ENCODE data around the gene NCBP3.
"Not testable (repeated sequence)": the region's sequence is repeated elsewhere in the genome, so short reads cannot be mapped to it uniquely, and the experiment has no call there.

NCBP3 gene

DNA sequence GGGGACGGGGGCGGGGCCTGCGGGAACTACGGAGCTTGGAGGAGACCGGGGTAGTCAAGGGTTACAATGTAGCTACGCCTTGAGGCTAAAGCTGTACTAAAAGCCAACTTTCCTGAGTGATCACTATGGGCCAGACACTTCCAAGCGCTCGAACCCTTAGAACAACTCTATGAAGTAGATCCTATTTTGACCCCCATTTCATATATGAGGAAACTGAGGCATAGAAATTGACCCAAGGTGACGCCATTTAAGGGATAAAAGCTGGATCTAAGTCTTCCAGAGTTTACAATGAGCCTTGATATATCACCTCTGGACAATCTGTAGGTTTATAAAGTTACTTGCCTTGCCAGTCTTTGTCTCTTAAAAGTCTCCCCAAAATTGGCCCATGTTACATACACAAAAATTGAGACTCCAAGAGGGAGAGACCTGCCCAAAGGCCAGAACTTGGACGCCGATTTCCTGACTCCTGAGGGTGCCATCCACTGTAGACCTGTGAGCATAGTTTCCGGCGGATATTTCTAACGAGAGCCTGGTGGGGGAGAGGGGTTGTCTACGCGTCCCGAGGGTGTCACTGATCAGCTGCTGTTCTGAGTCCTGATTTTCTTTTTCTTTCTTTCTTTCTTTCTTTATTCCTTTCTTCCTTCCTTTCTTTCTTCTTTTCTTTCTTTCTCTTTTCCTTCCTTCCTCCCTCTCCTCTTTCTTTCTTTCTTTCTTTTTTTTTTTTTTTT, 555 bp upstream of the NCBP3 start:
- no peak for DNase-seq

DNA sequence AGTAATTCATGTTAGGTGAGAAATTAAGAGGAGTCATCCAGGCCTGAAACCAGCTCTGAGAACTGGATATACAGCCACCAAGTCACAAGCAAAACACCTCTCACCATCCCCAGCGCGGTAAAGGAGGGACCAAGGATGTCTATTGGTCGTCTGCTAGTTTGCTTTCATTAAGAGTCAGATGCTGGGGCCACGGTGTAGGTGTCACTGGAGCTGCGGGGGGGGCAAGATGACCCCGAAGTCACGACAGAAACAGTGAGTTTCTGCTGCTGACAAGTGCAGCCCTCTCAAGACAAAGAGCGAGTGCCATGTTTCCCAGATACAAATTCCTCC, 790 bp downstream of the NCBP3 start:
- DNase-seq, result peak; percentile 66

DNA sequence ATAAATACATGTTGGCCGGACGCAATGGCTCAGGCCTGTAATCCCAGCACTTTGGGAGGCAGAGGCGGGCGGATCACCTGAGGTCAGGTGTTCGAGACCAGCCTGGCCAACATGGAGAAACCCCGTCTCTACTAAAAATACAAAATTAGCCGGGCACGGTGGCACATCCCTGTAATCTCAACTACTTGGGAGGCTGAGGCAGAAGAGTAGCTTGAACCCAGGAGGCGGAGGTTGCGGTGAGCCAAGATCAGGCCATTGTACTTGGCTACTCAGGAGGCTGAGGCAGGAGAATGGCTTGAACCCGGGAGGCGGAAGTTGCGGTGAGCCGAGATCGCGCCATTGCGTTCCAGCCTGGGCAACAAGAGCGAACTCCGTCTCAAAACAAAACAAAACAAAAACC, 1.5 kb downstream of the NCBP3 start:
- not testable (repeated sequence) for DNase-seq

DNA sequence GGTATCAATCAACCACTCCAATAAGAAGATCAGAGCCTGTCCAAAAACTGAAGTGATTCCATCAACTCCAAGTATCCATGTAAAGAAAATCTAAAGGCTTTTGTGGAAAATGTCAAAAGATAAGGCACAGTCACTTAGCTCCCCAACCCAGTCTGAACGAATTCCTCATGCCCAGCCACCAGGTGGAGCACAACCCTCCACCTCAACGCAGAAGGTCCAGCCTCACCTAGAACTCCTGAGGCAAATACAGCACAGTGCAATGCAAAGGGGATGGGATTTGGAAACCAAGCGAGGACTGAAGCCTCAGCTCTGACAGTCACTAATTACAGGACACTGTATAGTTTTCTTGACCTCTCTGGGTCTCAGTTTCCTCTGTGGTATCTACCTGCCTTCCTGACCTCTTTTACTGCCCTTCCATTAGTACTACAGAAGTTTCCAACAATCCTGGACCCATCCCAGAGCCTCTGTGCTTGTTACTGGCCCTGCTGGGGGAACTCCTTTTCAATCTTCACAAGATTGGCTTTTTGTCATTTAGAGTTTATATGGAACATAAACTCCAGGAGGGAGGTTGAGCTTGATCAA, 2.0 kb downstream of the NCBP3 start:
- DNase-seq, result peak; percentile 82

DNA sequence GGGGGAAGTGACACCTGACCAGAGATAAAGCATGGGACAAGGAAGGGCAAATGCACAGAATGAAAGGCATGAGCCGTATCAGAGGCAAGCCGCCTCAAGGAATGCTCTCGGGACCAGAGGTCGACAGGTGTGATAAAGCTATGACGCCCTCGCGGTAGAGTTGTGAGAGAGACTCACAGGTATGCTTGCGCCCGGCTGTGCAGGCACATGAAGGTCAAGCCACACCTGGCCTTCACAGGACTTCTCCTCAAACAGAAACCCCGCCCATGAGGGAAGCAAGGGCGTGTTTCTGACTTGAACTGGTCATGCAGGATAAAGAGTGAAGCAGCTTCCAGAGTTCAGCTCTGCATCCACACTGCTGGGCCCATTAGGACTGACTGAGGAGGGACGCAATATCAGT, 7.8 kb downstream of the NCBP3 start:
- no peak for DNase-seq

DNA sequence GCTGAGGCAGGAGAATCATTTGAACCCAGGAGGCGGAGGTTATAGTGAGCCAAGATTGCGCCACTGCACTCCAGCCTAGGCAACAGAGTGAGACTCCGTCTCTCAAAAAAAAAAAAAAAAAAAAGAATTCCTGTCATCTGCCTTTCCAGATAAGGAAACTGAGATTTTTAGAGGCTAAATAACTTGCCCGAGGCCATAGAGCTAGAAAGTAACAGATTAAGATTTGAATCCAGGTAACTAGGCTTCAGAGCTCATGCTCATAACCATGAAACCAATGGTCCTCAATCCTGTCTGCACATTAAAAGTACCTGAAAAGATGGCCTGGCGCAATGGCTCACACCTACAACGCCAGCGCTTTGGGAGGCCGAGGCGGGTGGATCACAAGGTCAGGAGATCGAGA, 9.5 kb downstream of the NCBP3 start:
- no peak for DNase-seq

DNA sequence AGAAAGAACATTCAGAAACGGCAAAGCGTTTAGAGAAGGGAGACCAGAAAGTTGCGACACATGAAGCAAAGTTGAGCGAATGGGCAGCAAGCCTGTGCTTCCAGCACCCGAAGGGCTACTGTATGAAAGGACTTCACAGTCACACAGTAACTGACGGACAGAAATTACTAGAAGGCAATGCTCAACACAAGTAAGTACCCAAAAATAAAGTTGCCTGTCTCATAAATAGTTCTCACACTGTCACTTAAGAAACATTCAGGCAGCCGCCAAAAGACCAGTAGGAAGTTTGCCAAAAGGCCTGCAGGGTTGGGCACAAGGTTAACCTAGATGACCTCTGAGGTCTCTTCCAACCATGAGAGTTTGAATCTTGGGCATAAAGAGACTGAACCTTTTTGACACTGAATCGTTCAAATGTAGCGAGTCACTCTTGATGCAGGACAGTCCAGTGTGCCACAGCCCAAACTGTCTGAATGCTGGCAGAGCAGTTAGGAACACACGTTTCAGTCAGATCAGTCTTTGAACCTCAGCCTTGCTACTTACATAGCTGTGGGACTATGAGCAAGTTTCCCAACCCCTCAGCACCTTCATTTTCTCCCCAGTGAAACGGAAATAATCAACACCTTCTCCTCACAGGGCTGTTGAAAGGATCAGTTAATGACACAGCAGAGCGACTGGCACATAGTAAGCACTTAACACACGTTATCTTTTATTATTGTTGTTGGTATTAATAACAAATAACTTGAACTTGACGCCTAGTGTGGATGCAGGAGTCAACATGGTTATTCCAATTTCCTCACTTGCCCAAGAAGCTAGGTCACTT, 10.4 kb downstream of the NCBP3 start:
- DNase-seq, result peak; percentile 56

DNA sequence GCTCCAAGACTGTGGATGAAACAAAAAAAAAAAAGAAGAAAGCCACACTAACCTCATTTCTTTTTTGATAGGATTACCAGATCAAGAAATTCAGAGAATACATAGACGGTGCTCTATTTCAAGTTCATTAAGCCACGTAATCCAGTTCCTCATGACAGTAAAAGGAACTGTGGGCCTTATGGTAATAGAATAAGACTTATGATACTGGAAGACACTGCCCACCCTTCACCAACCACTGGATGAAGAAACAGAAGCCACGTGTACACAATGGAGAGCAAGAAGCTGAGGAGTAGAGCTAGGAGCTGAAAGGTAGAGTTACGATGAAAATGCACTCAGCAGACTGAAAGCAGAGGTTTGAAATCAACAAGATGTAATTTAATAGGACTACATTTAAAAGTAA, 11.2 kb downstream of the NCBP3 start:
- DNase-seq, result peak; percentile 69

DNA sequence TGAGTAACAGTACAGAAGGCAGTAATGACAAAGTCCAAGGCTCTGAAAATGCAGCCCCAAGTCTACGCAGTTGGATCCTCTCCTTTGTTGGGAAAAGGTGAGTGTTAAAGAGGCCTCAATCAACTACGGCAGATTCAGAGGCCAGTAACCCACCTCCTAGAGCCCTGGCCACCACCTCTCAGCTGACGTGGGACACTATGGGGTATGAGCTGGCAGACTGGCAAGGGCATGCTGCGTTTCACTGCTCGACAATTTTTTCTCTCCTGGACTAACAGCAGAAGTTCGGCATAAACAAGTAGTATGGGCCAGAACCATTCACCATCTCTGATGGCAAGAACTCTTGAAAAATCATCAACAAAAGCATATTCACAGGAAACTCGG, 17.2 kb downstream of the NCBP3 start:
- no peak for DNase-seq

DNA sequence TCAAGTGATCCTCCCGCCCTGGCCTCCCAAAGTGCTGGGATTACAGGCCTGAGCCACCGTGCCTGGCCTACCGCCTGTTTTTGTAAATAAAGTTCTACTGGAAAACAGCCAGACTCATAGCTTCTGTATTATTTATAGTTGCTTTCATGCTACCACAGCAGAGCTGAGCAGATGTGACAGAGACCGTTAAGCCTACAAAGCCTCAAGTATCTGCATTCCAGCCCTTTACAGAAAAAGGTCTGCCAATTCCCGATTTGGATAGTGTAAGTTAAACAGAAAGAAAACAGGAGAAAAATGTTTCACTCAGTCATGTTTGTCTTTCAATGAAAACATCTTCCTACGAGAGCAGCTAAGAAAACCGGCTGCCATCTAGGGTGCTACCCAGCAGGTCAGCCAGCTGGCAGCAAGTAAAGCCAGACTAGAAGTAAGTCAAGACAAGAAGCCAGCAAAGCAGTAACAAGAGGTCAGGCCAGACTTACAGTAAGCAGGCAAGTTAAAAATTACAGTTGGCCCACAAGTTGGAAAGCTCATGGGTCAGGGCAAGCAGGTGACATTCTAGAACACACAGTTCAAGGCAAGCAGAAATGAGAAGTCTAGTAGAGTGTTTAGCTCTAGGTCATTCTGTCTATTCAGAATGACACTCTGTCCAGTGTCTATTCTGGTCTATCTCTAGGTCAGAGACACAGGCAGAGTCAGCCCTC, 17.7 kb downstream of the NCBP3 start:
- no peak for DNase-seq

DNA sequence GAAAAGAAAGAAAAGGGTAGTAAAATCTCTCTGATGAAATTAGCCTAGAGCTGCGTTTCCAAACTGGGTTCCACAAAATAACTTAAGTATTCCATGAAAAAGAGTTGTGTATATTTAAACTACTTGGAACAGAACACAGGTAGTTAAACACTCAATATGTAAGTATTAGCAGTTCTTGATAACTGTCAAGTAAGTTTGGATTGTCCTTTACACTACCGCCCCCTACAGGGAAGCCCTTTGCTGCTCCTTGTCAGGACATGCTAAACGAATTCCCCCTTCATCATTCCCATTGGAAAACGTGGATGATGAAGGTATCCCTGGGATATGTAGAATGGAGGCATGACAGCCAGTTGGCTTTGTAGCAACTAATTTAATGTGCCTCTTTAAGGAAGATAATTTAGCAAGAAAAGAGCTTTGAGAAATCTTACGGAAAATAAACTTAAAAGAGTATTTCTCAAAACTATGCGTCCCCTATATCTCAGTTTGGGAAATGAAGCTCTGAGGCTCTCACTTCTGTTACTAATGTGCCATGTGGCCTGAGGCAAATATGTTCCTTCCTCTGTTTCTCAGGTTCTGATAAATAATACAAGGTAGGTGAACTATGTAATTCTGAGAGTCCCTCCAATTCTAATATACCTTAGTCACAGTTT, 18.8 kb downstream of the NCBP3 start:
- peak; percentile 80 for DNase-seq

DNA sequence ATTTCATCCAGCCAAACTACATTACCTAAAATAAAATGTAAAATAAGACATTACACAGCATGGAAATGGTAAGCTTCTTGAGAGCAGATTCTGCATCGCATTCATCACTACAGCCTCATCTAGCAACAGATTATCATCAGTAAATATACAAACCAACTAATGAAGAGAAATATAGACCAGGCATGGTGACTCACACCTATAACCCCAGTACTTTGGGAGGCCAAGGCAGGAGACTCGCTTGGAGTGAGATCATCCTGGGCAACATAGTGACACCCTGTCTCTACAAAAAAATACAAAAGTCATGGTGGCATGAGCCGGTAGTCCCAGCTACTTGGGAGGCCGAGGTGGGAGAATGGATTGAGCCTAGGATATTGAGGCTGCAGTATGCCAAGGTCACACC, 19.9 kb downstream of the NCBP3 start:
- no peak for DNase-seq

DNA sequence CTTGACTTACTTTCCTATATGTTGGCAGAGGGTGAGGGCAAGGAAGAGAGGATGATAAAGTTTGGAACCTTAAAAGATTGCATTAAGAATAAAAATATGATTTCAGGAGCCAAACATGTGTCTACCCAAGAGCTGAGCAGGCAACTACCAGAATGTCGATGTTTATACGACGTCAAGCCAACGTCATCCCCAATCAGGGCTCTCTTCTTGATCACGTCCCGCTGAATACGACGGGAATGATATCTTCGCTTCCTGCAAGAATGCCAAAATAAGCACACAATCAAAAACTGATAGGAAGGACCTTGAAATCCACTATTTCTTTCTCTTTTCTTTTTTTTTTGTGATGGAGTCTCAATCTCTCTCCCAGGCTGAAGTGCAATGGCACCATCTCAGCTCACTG, 24.9 kb downstream of the NCBP3 start:
- no peak for DNase-seq

DNA sequence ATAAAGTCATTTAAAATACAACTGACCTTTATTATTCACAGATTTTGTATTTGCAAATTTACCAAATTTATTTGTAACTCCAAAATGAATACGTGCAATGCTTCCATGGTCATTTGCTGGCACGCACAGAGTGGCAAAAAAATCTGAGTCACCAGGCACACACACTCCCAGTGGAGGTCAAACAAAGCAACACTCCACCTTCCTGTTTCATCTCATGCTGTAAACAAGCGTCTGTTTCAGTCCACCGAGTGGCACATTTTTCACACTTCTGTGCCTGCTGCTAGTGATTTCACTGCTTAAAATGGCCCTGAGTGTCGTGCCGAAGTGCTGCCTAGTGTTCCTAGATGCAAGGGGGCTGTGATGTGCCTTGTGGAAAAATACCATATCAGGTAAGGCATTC, 27.3 kb downstream of the NCBP3 start:
- no peak for DNase-seq

DNA sequence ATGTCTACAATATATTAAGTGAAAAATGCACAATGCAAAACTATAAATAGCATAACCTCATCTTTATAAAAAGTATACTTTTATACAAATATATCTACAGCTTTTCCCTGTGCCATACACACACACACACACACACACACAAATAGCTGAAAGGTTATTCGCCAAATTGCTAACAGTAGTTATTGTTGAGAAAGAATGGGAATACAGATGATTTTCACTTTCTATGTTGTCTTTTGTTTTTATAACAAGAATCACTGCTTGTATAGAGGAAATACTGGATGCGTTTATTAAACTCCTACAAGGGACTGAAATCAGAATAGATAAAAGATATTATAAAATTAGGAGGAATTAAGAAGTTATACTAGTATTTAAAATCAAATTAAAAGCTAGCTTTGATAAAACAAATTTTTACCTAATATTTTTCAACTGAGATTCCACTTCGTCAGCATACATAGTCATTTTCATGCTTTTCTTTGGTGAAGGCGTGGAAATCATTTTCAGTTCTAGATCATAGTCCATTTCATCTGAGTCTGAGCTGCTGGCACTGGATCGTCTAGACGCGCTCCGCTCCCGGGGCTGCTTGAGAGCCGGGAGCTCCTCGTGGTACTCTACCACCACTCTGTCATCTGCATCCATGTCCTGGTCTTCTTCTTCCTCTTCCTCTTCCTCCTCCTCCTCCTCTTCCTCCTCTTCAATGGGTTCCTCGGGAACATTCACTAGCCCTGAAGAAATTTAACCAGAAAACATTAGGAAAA, 28.0 kb downstream of the NCBP3 start:
- DNase-seq, result no peak

DNA sequence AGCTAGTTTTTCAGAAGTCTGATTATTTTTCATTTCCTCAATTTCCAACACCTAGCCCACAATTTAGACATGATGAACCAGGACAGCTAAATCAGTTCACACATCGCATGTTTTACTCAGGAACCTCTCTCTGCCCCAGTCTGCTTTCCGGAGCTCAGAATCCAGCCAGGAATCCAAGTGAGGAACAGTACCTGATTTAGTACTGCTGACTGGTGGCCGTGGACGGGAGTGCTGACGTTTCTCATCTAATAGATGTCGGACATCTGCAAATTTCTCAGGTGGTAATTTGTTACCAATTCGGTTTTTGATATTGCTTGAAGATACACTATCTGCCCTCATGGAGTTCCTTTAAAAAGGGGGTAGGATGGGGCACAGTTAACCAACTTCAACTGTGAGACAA, 30.1 kb downstream of the NCBP3 start:
- no peak for DNase-seq

DNA sequence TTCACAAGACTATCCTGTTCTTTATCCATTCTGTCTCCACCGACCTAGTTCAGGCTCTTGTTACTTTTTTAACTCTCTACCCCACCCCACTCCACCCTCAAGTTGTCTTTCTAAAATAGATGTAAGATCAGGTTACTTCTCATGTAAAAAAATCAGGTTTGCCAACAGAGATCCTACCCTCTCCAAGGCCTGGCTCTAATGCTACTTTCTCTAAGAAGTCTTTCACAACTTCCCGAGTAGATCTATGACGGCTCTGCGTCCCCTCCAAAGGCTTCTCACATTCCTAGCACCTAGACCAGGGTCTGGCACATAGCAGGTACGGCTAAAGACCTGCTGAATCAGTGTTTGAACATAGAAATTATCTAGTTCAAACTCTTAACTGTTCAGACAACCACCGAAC, 30.9 kb downstream of the NCBP3 start:
- no peak for DNase-seq

DNA sequence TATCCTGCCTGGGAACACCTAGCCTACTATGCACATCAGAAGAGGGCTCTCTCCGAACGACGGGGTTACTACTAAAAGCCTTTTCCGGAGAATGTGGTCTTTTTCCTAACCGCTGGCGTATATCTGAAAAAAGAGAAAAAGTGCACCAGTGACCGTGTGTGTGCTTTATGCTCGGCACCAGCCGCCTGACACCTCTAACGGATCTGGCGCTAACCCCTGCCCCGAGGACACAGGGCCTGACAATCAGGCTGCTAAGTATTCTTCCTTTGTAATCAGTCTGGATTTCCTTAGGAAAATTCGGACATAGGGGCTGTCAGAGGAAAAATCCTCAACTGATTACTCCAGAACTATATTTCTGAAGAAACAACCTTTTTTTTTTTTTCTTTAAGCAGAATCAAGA, 31.7 kb downstream of the NCBP3 start:
- no peak for DNase-seq

DNA sequence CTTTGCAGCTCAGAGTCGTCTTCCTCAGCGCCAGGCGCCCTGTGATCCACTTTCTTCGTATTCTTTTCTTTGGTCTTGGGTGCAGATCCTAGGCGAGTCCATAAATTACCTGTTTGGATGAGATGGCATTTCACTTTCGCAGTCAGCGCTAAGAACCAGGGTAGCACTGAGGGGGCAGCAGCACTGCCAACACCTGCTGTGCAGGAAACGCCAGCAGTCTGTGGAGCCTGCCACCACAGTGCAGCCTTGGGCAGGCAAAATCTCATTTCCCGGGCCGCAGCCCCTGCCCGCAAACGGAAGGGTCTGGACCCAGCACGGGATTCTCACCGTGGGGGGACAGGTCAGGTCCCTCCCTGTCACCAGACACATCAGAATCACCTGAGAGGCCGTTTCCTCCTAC, 32.9 kb downstream of the NCBP3 start:
- no peak for DNase-seq

DNA sequence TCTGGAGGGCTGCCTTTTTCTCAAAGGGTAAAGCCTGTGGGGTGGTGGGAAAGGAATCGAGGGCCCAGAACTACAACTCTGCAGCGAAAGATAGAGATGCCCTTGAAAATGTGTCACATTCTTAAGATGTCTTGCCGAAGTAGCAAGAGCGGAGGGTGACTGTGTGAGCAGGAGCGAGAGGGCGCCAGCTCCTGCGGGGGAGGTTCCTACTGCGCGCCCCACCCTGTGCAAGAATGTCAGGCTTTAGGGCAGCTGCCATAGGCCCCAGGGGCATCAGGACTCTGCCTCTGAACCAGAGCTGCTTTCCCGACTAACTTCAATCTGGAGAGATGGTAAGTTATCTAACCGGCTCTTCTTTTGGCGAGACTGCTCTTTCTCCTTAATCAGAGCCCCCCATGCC, 33.3 kb downstream of the NCBP3 start:
- DNase-seq, result no peak

DNA sequence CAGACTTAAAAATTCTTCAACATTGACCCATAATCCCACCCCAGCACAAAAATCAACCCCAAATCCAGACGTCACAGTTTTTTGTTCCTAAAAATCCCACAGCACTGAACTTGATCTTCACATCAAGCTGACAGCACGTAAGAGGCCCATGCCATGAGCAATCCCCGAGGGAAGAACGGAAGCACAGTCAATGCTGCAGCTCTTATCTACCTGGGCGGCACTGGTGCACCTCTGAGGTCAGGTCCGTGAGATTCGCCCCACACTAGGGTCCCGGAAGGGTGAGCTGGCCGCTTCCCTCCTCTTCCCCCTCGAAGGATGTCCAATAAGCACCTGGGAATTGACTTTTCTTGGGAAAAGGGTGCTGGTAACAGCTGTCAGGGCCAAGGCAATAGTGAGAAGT, 33.8 kb downstream of the NCBP3 start:
- no peak for DNase-seq

DNA sequence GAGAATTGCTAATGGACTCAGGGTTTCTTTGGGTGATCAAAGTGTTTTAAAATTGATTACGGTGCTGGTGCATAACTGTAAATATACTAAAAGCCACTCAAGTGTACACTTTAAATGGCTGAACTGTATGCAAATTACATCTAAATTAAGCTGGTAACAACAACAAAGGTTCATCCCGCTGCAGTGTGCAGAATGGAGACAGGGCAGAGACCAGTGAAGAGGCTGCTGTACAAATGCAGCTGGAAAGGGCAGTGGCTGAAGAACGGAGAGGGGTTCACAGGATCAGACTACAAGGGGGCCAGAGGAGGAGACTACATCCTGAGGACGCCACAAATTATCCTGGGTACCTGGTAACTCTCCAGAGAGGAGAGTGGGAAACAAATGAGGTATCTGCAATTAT, 36.0 kb downstream of the NCBP3 start:
- DNase-seq, result no peak

DNA sequence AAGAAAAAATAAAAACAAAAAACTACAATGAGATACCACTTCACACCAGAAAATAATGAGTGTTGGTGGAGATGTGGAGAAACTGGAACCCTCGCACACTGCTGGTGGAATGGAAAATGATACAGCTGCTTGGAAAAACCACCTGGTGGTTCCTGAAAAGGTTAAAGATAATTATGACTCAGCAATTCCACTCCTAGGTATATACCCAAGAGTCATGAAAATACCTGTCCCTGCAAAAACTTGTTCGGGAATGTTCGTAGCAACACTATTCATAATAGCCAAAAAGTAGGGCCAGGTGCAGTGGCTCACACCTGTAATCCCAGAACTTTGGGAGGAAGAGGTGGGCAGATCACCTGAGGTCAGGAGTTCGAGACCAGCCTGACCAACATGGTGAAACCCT, 36.9 kb downstream of the NCBP3 start:
- DNase-seq, result no peak

Measured in hematopoietic multipotent progenitor cell treated with erythropoietin and hydrocortisone succinate and interleukin-3 and kit ligand, for 6 days (in vitro differentiated cells).